ENCODE measurements around the gene ZNF225.
"Not testable (repeated sequence)": the region's sequence is repeated elsewhere in the genome, so short reads cannot be mapped to it uniquely, and the experiment has no call there.

ZNF225 gene

GRCh38 chr19:44156475-44156874 is 43.3 kb downstream of the ZNF225 start:
- TF ChIP-seq CTCF (IDR thresholded peaks at IDR 0.05; ENCODE audit: borderline replicate concordance, insufficient read depth, low read depth, low read length), result no peak
- H3K4me3 ChIP-seq (ENCODE audit: low read depth, low read length), result no peak overlapping the region

DNA sequence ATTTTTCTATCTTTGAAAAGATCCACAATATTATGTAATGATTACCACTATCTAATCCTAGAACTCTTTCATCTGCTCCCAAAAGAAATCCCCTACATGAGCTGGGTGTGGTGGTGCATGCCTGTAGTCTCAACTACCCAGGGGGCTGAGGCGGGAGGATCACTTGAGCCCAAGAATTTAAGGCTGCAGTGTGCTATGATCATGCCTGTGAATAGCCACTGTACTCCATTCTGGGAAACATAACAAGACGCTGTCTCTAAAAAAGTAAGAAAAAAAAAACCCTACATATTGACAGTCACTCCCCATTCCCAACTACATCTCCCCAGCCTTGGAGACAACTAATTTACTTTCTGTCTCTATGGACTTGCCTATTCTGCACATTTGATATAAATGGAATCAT is 50.6 kb downstream of the ZNF225 start:
- TF ChIP-seq CTCF (IDR thresholded peaks at IDR 0.05; ENCODE audit: borderline replicate concordance, insufficient read depth, low read depth, low read length), result no peak
- no peak overlapping the region for H3K4me3 ChIP-seq (ENCODE audit: low read depth, low read length)

DNA sequence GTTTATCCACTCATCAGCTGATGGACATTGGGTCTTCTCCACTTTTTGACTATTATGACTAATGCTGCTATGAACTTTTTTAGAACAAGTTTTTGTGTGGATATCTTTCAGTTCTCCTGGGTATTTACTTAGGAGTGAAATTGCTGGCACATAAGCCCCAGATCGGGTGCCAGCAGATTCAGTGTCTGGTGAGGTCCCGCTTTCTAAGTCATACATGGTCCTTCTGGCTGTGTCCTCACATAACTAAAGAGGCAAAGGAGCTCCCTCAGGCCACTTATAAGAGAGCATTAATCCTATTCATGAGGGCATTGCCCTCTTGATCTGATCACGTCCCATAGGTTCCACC is 51.1 kb downstream of the ZNF225 start:
- TF ChIP-seq CTCF (IDR thresholded peaks at IDR 0.05; ENCODE audit: borderline replicate concordance, insufficient read depth, low read depth, low read length), result no peak
- peak overlapping the region; percentile 68 for H3K4me3 ChIP-seq (ENCODE audit: low read depth, low read length)

GRCh38 chr19:44164673-44165512 is 51.7 kb downstream of the ZNF225 start, which contains the start of gene ZNF226:
Gene ZNF226, plus strand, starts transcription at chr19:44165100. Its CDS starts 4,981 bp downstream, at chr19:44170081.
- no peak for TF ChIP-seq CTCF (IDR thresholded peaks at IDR 0.05; ENCODE audit: borderline replicate concordance, insufficient read depth, low read depth, low read length)

GRCh38 chr19:44170660-44171059 is 57.5 kb downstream of the ZNF225 start:
- not testable (repeated sequence) for H3K4me3 ChIP-seq (ENCODE audit: low read depth, low read length)

More at GRCh38 chr19:44164673-44165512, 51.7 kb downstream of the ZNF225 start, which contains the start of gene ZNF226:
- peak within 1 kb of the TSS; percentile 68 for H3K4me3 ChIP-seq (ENCODE audit: low read depth, low read length)

DNA sequence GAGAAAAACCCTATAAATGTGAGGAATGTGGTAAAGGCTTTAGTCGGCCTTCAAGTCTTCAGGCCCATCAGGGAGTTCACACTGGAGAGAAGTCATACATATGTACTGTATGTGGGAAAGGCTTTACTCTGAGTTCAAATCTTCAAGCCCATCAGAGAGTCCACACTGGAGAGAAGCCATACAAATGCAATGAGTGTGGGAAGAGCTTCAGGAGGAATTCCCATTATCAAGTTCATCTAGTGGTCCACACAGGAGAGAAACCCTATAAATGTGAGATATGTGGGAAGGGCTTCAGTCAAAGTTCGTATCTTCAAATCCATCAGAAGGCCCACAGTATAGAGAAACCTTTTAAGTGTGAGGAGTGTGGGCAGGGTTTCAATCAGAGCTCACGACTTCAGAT is 63.4 kb downstream of the ZNF225 start:
- no peak overlapping the region for H3K4me3 ChIP-seq (ENCODE audit: low read depth, low read length)
- TF ChIP-seq CTCF (IDR thresholded peaks at IDR 0.05; ENCODE audit: borderline replicate concordance, insufficient read depth, low read depth, low read length), result no peak

GRCh38 chr19:44180968-44181367 is 67.8 kb downstream of the ZNF225 start:
- H3K4me3 ChIP-seq (ENCODE audit: low read depth, low read length), result no peak overlapping the region
- TF ChIP-seq CTCF (IDR thresholded peaks at IDR 0.05; ENCODE audit: borderline replicate concordance, insufficient read depth, low read depth, low read length), result no peak

Data from GM12875 (cell line).